Neural cell (in vitro differentiated cells): ENCODE data around the gene MAPK7. TPM values are rescaled to one million over a fixed set of nuclear protein-coding genes. Genes with fewer than 3 reads are reported as not detected.

Source experiments
- H2AFZ ChIP-seq: fragments of 200-600, 300-800 bp; sonication (generic), shearing (Covaris generic); 2 replicates; pipeline ENCODE4 v1.6.0; 2014; ENCODE audit warnings: low read depth, mild to moderate bottlenecking, antibody characterized with exemption, low read length, moderate library complexity
- H3F3A ChIP-seq: fragments of 200-600 bp; shearing (Covaris generic); 2 replicates; pipeline ENCODE4 v1.6.1; 2016; ENCODE audit warnings: mild to moderate bottlenecking, moderate library complexity, mixed read lengths, antibody characterized with exemption, low read length; ENCODE audit not compliant: insufficient read depth, poor library complexity, severe bottlenecking
- H3K27ac ChIP-seq: fragments of 200-600, 300-800 bp; sonication (generic), shearing (Covaris generic); 2 replicates; pipeline ENCODE4 v1.5.1; 2014; ENCODE audit warnings: mild to moderate bottlenecking, low read length, moderate library complexity
- H3K27me3 ChIP-seq: fragments of 300-800, 200-600 bp; sonication (generic), shearing (Covaris generic); 2 replicates; pipeline ENCODE4 v1.6.0; 2014; ENCODE audit warnings: mild to moderate bottlenecking, low read depth, low read length, moderate library complexity; ENCODE audit not compliant: insufficient read depth
- H3K36me3 ChIP-seq: fragments of 300-800, 200-600 bp; sonication (generic), shearing (Covaris generic); 2 replicates; pipeline ENCODE4 v1.5.1; 2014; ENCODE audit warnings: mild to moderate bottlenecking, antibody characterized with exemption, low read length, moderate library complexity; ENCODE audit not compliant: insufficient read depth
- H3K4me2 ChIP-seq: fragments of 300-800, 200-600 bp; sonication (generic), shearing (Covaris generic); 2 replicates; pipeline ENCODE4 v1.6.0; 2014; ENCODE audit warnings: mild to moderate bottlenecking, low read length
- H3K4me3 ChIP-seq: fragments of 300-800, 200-600 bp; sonication (generic), shearing (Covaris generic); 2 replicates; pipeline ENCODE4 v1.5.1; 2014; ENCODE audit warnings: mild to moderate bottlenecking, low read length, moderate library complexity
- H3K79me2 ChIP-seq: fragments of 200-600 bp; shearing (Covaris generic); replicated peaks from 2 replicates; pipeline ENCODE4 v1.6.0; 2014; ENCODE audit warnings: mild to moderate bottlenecking, low read length, moderate library complexity; ENCODE audit not compliant: insufficient read depth
- H3K9ac ChIP-seq: fragments of 300-800, 200-600 bp; sonication (generic), shearing (Covaris generic); 2 replicates; pipeline ENCODE4 v1.6.1; 2016; ENCODE audit warnings: mild to moderate bottlenecking, low read length, mixed read lengths
- H3K9me2 ChIP-seq: fragments of 200-600 bp; shearing (Covaris generic); 2 replicates; pipeline ENCODE4 v1.6.1; 2016; ENCODE audit warnings: mild to moderate bottlenecking, low read length, mixed read lengths; ENCODE audit not compliant: insufficient read depth
- H3K9me3 ChIP-seq: fragments of 200-600, 300-800 bp; sonication (generic), shearing (Covaris generic); 2 replicates; pipeline ENCODE4 v1.6.1; 2016; ENCODE audit warnings: mild to moderate bottlenecking, mixed run types, low read length, moderate library complexity, mixed read lengths
- H4K20me1 ChIP-seq: fragments of 200-600 bp; shearing (Covaris generic); 2 replicates; pipeline ENCODE4 v1.6.1; 2016; ENCODE audit warnings: mild to moderate bottlenecking, mixed run types; ENCODE audit not compliant: insufficient read depth
- EP300 ChIP-seq: fragments of 450-650 bp; conservative IDR thresholded peaks from 2 replicates; pipeline ENCODE4 v1.6.1; 2014; ENCODE audit warnings: antibody characterized with exemption, mild to moderate bottlenecking, moderate library complexity; ENCODE audit not compliant: poor library complexity, severe bottlenecking
- EZH2 ChIP-seq: fragments of 200-600, 300-800 bp; shearing (Covaris generic), sonication (generic); IDR thresholded peaks from 2 replicates; pipeline ENCODE4 v1.6.1; 2014; ENCODE audit warnings: antibody characterized with exemption, low read length, borderline replicate concordance, mild to moderate bottlenecking; ENCODE audit not compliant: insufficient read depth, poor library complexity, severe bottlenecking
- MXI1 ChIP-seq: fragments of 450-650 bp; conservative IDR thresholded peaks from 2 replicates; pipeline ENCODE4 v1.6.1; 2014; ENCODE audit warnings: antibody characterized with exemption, mild to moderate bottlenecking; ENCODE audit not compliant: poor library complexity, severe bottlenecking
- POLR2AphosphoS5 ChIP-seq: IDR thresholded peaks from 2 replicates; pipeline ENCODE4 v1.6.1; 2012
- RAD21 ChIP-seq: fragments of 450-650 bp; conservative IDR thresholded peaks from 2 replicates; pipeline ENCODE4 v1.6.1; 2014; ENCODE audit warnings: antibody characterized with exemption, mild to moderate bottlenecking, moderate library complexity
- SMC3 ChIP-seq: fragments of 450-650 bp; conservative IDR thresholded peaks from 2 replicates; pipeline ENCODE4 v1.6.1; 2014; ENCODE audit warnings: antibody characterized with exemption, mild to moderate bottlenecking, moderate library complexity; ENCODE audit not compliant: poor library complexity
- TAF1 ChIP-seq: IDR thresholded peaks from 2 replicates; pipeline ENCODE4 v1.6.1; 2012; ENCODE audit warnings: low read depth
- polyA plus RNA-seq: library from polyadenylated mRNA; depleted of rRNA; stranded (reverse); fragments of >200 nt; gene quantifications from 2 replicates; pipeline ENCODE4 v1.2.3, GENCODE V29; 2014
- TF ChIP-seq, protein P1 (sequence below): fragments of 450-650 bp; IDR thresholded peaks from 2 replicates; pipeline ENCODE4 v1.5.1; 2014; ENCODE audit warnings: antibody characterized with exemption, mild to moderate bottlenecking, moderate library complexity; ENCODE audit not compliant: poor library complexity, severe bottlenecking
- TF ChIP-seq, protein P2 (sequence below): IDR thresholded peaks from 2 replicates; pipeline ENCODE4 v1.6.1; 2012; ENCODE audit warnings: borderline replicate concordance

MAPK7 gene
- polyA plus RNA-seq, 1 donor from 2014 or later, result 18.8 TPM

DNA sequence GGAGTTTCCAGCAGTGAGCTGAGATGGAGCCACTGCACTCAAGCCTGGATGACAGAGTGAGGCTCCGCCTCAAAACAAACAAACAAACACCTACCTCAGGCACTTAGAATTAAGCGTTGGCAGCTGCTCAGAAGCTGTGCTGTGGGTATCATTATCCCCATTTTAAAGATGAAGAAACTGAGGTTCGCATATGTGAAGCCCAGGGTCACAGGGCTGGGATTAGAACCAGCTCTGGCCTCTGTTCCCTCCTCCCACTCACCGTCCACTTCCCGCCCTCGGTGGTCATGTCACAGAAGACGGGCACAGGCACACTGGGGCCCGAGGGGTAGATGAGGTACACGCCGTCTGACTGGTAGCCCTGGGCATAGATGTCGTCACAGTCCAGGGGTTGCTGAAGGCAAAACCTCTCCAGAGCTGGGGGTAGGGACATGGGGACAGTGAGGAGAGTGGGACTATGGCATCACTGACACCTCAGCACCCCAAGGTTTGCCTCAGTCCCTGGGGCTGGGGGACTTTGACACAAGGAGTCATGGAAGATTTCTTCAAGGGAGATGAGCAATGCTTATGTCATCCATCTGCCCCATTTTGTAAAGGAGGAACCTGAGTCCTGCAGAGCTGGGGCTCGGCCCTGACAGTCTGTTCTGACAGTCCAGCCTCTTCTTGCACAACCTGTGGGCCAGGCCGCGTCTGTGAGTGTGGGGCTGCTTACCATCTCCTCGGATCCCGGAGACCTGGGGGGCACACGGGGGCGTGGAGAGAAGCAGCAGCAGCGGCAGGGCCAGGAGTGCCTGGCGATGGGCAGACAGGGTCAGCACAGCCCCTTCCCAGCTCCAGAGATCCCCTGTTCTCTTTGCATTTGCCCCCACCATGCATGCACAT lies 8.0 kb downstream of the MAPK7 start:
- no peak overlapping the region for H3K4me3 ChIP-seq
- H3K27ac ChIP-seq, result no peak overlapping the region

DNA sequence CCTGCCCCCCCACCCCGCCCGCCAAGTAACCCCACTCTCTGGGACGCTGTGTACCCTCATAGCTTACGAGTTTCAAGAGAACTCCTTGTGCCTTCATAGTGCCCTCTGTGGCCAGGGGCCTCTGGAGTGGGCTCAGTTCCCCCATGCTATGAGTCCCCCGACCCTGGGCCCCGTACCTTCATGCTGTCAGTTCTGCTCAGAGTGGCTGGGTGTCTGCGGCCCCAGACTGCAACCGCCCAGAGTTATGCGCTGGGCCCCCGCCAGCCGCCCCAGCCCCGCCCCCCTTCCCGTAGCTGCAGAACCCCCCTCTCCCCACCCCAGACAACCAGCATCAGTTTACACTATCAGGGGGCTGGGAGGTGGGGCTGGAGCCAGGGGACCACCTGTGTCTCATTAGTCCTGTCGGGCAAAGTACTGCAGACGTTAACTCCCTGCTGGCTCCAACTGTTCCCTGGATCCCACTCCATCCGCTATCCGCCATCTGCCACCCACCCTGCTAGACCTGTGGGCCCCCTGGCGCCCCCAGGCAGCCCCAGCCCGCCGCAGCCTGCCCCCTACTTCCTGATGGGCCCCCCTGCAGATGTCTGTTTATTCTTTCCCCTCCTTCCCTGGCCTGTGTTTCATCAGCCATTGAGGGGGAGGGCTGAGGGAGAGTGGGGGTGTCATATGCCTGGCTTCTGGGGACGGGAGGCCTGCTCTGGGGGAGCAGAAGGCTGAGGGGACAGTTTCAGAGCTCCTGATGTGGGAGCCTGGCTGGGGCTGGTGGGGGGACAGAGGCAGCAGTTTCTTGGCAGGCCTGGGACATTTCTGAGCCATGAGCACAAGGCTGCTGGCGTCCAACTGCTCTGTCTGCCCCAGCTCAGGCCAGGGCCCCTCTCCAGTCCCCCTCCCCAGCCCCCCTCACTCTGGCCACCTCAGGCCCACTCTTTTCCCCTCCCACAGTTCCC lies 8.9 kb downstream of the MAPK7 start, which contains the start of gene MFAP4:
Gene MFAP4, minus strand, starts transcription at position 217 of the 947 bp plus-strand sequence. Its CDS starts 35 bp downstream, at position 182.
- no peak within 1 kb of the TSS for H2AFZ ChIP-seq
- H3K9ac ChIP-seq, result no peak within 1 kb of the TSS
- H3K27ac ChIP-seq, result no peak within 1 kb of the TSS
- TF ChIP-seq EZH2 (no peak), SMC3 (no peak), TAF1 (no peak), EP300 (no peak)
- TF ChIP-seq, protein P1, sequence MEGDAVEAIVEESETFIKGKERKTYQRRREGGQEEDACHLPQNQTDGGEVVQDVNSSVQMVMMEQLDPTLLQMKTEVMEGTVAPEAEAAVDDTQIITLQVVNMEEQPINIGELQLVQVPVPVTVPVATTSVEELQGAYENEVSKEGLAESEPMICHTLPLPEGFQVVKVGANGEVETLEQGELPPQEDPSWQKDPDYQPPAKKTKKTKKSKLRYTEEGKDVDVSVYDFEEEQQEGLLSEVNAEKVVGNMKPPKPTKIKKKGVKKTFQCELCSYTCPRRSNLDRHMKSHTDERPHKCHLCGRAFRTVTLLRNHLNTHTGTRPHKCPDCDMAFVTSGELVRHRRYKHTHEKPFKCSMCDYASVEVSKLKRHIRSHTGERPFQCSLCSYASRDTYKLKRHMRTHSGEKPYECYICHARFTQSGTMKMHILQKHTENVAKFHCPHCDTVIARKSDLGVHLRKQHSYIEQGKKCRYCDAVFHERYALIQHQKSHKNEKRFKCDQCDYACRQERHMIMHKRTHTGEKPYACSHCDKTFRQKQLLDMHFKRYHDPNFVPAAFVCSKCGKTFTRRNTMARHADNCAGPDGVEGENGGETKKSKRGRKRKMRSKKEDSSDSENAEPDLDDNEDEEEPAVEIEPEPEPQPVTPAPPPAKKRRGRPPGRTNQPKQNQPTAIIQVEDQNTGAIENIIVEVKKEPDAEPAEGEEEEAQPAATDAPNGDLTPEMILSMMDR, result no peak
- TF ChIP-seq, protein P2, sequence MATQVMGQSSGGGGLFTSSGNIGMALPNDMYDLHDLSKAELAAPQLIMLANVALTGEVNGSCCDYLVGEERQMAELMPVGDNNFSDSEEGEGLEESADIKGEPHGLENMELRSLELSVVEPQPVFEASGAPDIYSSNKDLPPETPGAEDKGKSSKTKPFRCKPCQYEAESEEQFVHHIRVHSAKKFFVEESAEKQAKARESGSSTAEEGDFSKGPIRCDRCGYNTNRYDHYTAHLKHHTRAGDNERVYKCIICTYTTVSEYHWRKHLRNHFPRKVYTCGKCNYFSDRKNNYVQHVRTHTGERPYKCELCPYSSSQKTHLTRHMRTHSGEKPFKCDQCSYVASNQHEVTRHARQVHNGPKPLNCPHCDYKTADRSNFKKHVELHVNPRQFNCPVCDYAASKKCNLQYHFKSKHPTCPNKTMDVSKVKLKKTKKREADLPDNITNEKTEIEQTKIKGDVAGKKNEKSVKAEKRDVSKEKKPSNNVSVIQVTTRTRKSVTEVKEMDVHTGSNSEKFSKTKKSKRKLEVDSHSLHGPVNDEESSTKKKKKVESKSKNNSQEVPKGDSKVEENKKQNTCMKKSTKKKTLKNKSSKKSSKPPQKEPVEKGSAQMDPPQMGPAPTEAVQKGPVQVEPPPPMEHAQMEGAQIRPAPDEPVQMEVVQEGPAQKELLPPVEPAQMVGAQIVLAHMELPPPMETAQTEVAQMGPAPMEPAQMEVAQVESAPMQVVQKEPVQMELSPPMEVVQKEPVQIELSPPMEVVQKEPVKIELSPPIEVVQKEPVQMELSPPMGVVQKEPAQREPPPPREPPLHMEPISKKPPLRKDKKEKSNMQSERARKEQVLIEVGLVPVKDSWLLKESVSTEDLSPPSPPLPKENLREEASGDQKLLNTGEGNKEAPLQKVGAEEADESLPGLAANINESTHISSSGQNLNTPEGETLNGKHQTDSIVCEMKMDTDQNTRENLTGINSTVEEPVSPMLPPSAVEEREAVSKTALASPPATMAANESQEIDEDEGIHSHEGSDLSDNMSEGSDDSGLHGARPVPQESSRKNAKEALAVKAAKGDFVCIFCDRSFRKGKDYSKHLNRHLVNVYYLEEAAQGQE, result no peak

More for the DNA sequence above, 8.0 kb downstream of the MAPK7 start:
- Histone ChIP-seq H3K36me3 (peaks cover 5% of the 10 kb centered on the region), H3F3A (no peaks in the 10 kb centered on the region), H3K9me3 (no peaks in the 10 kb centered on the region), H2AFZ (no peak overlapping the region), H3K27me3 (no peaks in the 10 kb centered on the region), H3K9me2 (no peaks in the 10 kb centered on the region), H3K4me2 (no peak overlapping the region), H3K9ac (no peak overlapping the region), H4K20me1 (no peaks in the 10 kb centered on the region), H3K79me2 (no peaks in the 10 kb centered on the region)
- TF ChIP-seq EZH2 (no peak), TAF1 (no peak), POLR2AphosphoS5 (no peak), SMC3 (no peak), RAD21 (no peak), EP300 (no peak), MXI1 (no peak)
- TF ChIP-seq, protein P1, result no peak
- TF ChIP-seq, protein P2, result no peak

More for the DNA sequence above, 8.9 kb downstream of the MAPK7 start, which contains the start of gene MFAP4:
- H3K9me3 ChIP-seq, result no peaks in the 10 kb centered on the region
- H3K36me3 ChIP-seq, result peaks cover 5% of the 10 kb centered on the region
- H3K4me3 ChIP-seq, result no peak within 1 kb of the TSS
- no peaks in the 10 kb centered on the region for H3K27me3 ChIP-seq
- H4K20me1 ChIP-seq, result no peaks in the 10 kb centered on the region
- no peak within 1 kb of the TSS for H3K4me2 ChIP-seq
- H3K9me2 ChIP-seq, result no peaks in the 10 kb centered on the region
- H3K79me2 ChIP-seq, result no peaks in the 10 kb centered on the region
- H3F3A ChIP-seq, result no peaks in the 10 kb centered on the region
